HG03097 (cell line): ENCODE measurements around the gene SP1.
"Not testable (repeated sequence)": the region's sequence is repeated elsewhere in the genome, so short reads cannot be mapped to it uniquely, and the experiment has no call there.

Experiments used
- ATAC-seq: cut with Tn5 transposase; IDR thresholded peaks from one replicate; pipeline ENCODE4 v1.9.1; 2021; ENCODE audit not compliant: unreplicated experiment, low FRiP score

The SP1 gene

GRCh38 chr12:53402871-53403270 lies 22.9 kb downstream of the SP1 start:
- no peak for ATAC-seq

GRCh38 chr12:53410951-53411350 lies 31.0 kb downstream of the SP1 start:
- ATAC-seq: no peak

GRCh38 chr12:53413485-53414204 lies 33.7 kb downstream of the SP1 start:
- ATAC-seq: no peak

GRCh38 chr12:53414756-53415417 lies 34.9 kb downstream of the SP1 start:
- no peak for ATAC-seq

GRCh38 chr12:53415752-53416389 lies 35.9 kb downstream of the SP1 start:
- ATAC-seq: not testable (repeated sequence)

- ATAC-seq: not testable (repeated sequence)
These were observed 37.4 kb downstream of the SP1 start for GRCh38 chr12:53417291-53417816.

- no peak for ATAC-seq
These were observed 38.2 kb downstream of the SP1 start for GRCh38 chr12:53418221-53418620.

GRCh38 chr12:53419756-53420155 lies 39.8 kb downstream of the SP1 start:
- ATAC-seq: no peak

GRCh38 chr12:53422247-53422646 lies 42.3 kb downstream of the SP1 start:
- not testable (repeated sequence) for ATAC-seq

GRCh38 chr12:53423597-53423996 lies 43.6 kb downstream of the SP1 start, which contains the start of gene AMHR2:
Gene AMHR2 (plus strand): TSS chr12:53423855. CDS start chr12:53423935, 80 bp downstream.
- no peak for ATAC-seq

- ATAC-seq: no peak
These were observed 44.9 kb downstream of the SP1 start for GRCh38 chr12:53424626-53425514.

GRCh38 chr12:53425515-53426150 lies 45.7 kb downstream of the SP1 start:
- no peak for ATAC-seq

- no peak for ATAC-seq
These were observed 48.1 kb downstream of the SP1 start for GRCh38 chr12:53427905-53428594.

- no peak for ATAC-seq
These were observed 48.8 kb downstream of the SP1 start for GRCh38 chr12:53428741-53429140.

- no peak for ATAC-seq
These were observed 50.1 kb downstream of the SP1 start for GRCh38 chr12:53430116-53430515.

GRCh38 chr12:53431187-53431586 lies 51.2 kb downstream of the SP1 start:
- ATAC-seq: no peak

- not testable (repeated sequence) for ATAC-seq
These were observed 55.4 kb downstream of the SP1 start for GRCh38 chr12:53435326-53435725.

- ATAC-seq: not testable (repeated sequence)
These were observed 59.6 kb downstream of the SP1 start for GRCh38 chr12:53439582-53439981.
